GM12892 (cell line): ENCODE data around the gene EXOC4.

Experiments used
- POLR2A ChIP-seq: IDR thresholded peaks from 2 replicates; pipeline ENCODE4 v1.6.1; 2011; ENCODE audit warnings: low read depth, low read length, control low read depth
- POLR2AphosphoS5 ChIP-seq: IDR thresholded peaks from 2 replicates; pipeline ENCODE4 v1.6.1; 2011; ENCODE audit warnings: low read depth, low read length, control low read depth
- TAF1 ChIP-seq: IDR thresholded peaks from 2 replicates; pipeline ENCODE4 v1.6.1; 2011; ENCODE audit warnings: low read depth, mild to moderate bottlenecking, control low read depth, low read length, borderline replicate concordance

- no peak for TF ChIP-seq POLR2A
- no peak for TF ChIP-seq POLR2AphosphoS5
- no peak for TF ChIP-seq TAF1
Measured at GRCh38 chr7:134078991-134079390, 826.1 kb downstream of the EXOC4 start.
